Ascending aorta (tissue), 1 donor: Measurements from ENCODE around the gene RETREG2. TPM values are rescaled to one million over a fixed set of nuclear protein-coding genes. Genes with fewer than 3 reads are reported as not detected.

Experiments used
- total RNA-seq: library from RNA; depleted of rRNA; stranded (reverse); fragments of >200 nt; gene quantifications from one replicate; pipeline ENCODE4 v1.1.0, GENCODE V29; 2016

The RETREG2 gene
- total RNA-seq, 1 donor from 2014 or later, result 83.5 TPM

Other genes with a start within 250 kb of the RETREG2 start
- not detected for gene CDK5R2, start 218.6 kb upstream of the RETREG2 start, total RNA-seq
- not detected for gene FEV, start 193.1 kb upstream of the RETREG2 start, total RNA-seq
- gene CRYBA2, start 184.9 kb upstream of the RETREG2 start, total RNA-seq, result not detected
- not detected for gene CFAP65, start 136.8 kb upstream of the RETREG2 start, total RNA-seq
- not detected for gene IHH, start 117.4 kb upstream of the RETREG2 start, total RNA-seq
- gene NHEJ1, start 17.5 kb upstream of the RETREG2 start, total RNA-seq, result 21.6 TPM
- gene SLC23A3, start 8.2 kb upstream of the RETREG2 start, total RNA-seq, result 14.2 TPM
- 49.4 TPM for gene CNPPD1, start 1.4 kb upstream of the RETREG2 start, total RNA-seq
- 225 TPM for gene ZFAND2B, start 28.5 kb downstream of the RETREG2 start, total RNA-seq
- 17.9 TPM for gene ABCB6, start 40.7 kb downstream of the RETREG2 start, total RNA-seq
- 135 TPM for gene ATG9A, start 51.4 kb downstream of the RETREG2 start, total RNA-seq
- 53.1 TPM for gene ANKZF1, start 51.5 kb downstream of the RETREG2 start, total RNA-seq
- 1.8 TPM for gene GLB1L, start 67.2 kb downstream of the RETREG2 start, total RNA-seq
- gene STK16, start 67.2 kb downstream of the RETREG2 start, total RNA-seq, result 15.2 TPM
- not detected for gene TUBA4B, start 75.0 kb downstream of the RETREG2 start, total RNA-seq
- gene TUBA4A, start 75.6 kb downstream of the RETREG2 start, total RNA-seq, result 71.1 TPM
- 51.0 TPM for gene DNAJB2, start 101.1 kb downstream of the RETREG2 start, total RNA-seq
- not detected for gene PTPRN, start 131.1 kb downstream of the RETREG2 start, total RNA-seq
- not detected for gene RESP18, start 154.5 kb downstream of the RETREG2 start, total RNA-seq
- gene DNPEP, start 209.6 kb downstream of the RETREG2 start, total RNA-seq, result 113 TPM
- gene DES, start 240.1 kb downstream of the RETREG2 start, total RNA-seq, result 182 TPM